HL-60 (cell line): ENCODE results near the gene ZNF512B.
"Not testable (repeated sequence)": the region's sequence is repeated elsewhere in the genome, so short reads cannot be mapped to it uniquely, and the experiment has no call there.

Experiments
- DNase-seq, 2 experiments: peaks; one replicate each; pipeline ENCODE4 v3.0.0-alpha.2; 2010 to 2020; ENCODE audit warnings: low read depth in 1 of 2, low spot score in 1 of 2
- H3K27ac ChIP-seq: fragments of 250-450 bp; sonication (Bioruptor Pico); replicated peaks from 2 replicates; pipeline ENCODE4 v1.5.1; 2020; ENCODE audit warnings: mild to moderate bottlenecking, moderate library complexity
- H3K27me3 ChIP-seq: fragments of 250-450 bp; sonication (Bioruptor Pico); 2 replicates; pipeline ENCODE4 v1.5.1; 2021; ENCODE audit warnings: mild to moderate bottlenecking, moderate library complexity; ENCODE audit not compliant: insufficient read depth, poor library complexity, severe bottlenecking
- H3K4me3 ChIP-seq: replicated peaks from 2 replicates; pipeline ENCODE4 v1.5.1; 2011; ENCODE audit warnings: mild to moderate bottlenecking, control low read depth, low read length; ENCODE audit not compliant: insufficient read depth
- GABPA ChIP-seq: IDR thresholded peaks from 2 replicates; pipeline ENCODE4 v1.6.1; 2012; ENCODE audit warnings: low read depth
- POLR2AphosphoS5 ChIP-seq: IDR thresholded peaks from 2 replicates; pipeline ENCODE4 v1.6.1; 2012; ENCODE audit warnings: low read depth
- SPI1 ChIP-seq: IDR thresholded peaks from 2 replicates; pipeline ENCODE4 v1.6.1; 2012; ENCODE audit warnings: low read depth, mild to moderate bottlenecking, borderline replicate concordance
- TF ChIP-seq, protein P1 (sequence below): IDR thresholded peaks from one replicate; pipeline ENCODE4 v1.5.1; 2011; ENCODE audit warnings: low read length, control low read depth, inconsistent platforms; ENCODE audit not compliant: insufficient read depth
- TF ChIP-seq, protein P2 (sequence below): IDR thresholded peaks from 2 replicates; pipeline ENCODE4 v1.6.1; 2012; ENCODE audit warnings: low read depth; ENCODE audit not compliant: insufficient replicate concordance

Gene ZNF512B

DNA sequence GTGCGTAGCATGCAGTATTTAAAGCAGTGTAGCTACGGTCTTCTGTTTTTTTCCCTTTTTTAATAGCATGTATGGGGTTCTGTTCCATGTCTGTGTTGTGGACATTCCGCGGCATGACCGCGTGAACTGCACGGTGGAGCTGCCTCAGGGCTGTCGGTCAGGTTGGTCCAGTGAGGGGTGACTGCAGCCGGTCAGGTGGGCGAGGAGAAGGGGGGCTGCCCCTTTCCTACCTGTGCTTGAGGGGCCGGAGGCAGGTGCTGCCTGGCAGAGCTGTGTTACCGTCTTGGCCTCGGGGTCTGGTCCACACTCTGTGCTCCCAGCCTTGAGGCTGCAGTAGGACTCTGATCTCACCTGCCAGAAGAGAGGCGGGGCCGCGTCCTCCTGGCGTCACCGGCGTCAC lies 38.0 kb downstream of the ZNF512B start:
- no peak for DNase-seq
- TF ChIP-seq POLR2AphosphoS5, result 0 out of 2 replicates have a peak, but pooled peaks have one; percentile 21
- TF ChIP-seq, protein P1, sequence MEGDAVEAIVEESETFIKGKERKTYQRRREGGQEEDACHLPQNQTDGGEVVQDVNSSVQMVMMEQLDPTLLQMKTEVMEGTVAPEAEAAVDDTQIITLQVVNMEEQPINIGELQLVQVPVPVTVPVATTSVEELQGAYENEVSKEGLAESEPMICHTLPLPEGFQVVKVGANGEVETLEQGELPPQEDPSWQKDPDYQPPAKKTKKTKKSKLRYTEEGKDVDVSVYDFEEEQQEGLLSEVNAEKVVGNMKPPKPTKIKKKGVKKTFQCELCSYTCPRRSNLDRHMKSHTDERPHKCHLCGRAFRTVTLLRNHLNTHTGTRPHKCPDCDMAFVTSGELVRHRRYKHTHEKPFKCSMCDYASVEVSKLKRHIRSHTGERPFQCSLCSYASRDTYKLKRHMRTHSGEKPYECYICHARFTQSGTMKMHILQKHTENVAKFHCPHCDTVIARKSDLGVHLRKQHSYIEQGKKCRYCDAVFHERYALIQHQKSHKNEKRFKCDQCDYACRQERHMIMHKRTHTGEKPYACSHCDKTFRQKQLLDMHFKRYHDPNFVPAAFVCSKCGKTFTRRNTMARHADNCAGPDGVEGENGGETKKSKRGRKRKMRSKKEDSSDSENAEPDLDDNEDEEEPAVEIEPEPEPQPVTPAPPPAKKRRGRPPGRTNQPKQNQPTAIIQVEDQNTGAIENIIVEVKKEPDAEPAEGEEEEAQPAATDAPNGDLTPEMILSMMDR, result no peak
- no peak overlapping the region for H3K27ac ChIP-seq
- H3K4me3 ChIP-seq, result no peak overlapping the region
- H3K27me3 ChIP-seq, result no peaks in the 10 kb centered on the region

DNA sequence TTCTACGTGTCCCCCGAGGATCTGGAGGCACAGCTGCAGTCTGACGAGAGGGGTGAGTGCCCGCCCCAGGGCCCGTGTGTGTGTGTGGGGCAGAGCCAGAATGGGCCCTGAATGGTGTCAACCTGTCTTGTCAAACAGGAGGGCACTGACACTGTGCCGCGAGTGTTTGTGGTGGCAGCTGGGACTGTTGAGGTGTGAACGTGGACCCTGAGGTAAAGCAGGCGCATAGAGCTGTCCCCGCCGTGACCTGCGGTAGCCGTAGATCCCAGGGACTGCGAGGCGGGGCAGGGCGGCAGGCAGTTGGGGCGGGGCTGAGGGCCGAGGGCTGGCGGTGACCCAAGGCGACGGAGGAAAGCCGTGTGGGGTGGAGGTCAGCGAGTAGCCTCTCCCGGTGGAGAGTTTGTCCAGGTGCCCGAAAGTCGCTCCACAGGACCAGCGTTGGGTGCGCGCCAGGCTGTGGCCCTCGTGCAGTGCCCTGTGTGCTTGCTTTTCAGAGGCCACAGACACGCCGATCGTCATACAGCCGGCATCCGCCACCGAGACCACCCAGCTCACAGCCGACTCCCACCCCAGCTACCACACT lies 38.7 kb downstream of the ZNF512B start:
- Histone ChIP-seq H3K27me3 (no peaks in the 10 kb centered on the region), H3K4me3 (no peak overlapping the region), H3K27ac (no peak overlapping the region)
- TF ChIP-seq, protein P1, result no peak
- TF ChIP-seq POLR2AphosphoS5 (no peak), SPI1 (no peak), GABPA (no peak)
- TF ChIP-seq, protein P2, sequence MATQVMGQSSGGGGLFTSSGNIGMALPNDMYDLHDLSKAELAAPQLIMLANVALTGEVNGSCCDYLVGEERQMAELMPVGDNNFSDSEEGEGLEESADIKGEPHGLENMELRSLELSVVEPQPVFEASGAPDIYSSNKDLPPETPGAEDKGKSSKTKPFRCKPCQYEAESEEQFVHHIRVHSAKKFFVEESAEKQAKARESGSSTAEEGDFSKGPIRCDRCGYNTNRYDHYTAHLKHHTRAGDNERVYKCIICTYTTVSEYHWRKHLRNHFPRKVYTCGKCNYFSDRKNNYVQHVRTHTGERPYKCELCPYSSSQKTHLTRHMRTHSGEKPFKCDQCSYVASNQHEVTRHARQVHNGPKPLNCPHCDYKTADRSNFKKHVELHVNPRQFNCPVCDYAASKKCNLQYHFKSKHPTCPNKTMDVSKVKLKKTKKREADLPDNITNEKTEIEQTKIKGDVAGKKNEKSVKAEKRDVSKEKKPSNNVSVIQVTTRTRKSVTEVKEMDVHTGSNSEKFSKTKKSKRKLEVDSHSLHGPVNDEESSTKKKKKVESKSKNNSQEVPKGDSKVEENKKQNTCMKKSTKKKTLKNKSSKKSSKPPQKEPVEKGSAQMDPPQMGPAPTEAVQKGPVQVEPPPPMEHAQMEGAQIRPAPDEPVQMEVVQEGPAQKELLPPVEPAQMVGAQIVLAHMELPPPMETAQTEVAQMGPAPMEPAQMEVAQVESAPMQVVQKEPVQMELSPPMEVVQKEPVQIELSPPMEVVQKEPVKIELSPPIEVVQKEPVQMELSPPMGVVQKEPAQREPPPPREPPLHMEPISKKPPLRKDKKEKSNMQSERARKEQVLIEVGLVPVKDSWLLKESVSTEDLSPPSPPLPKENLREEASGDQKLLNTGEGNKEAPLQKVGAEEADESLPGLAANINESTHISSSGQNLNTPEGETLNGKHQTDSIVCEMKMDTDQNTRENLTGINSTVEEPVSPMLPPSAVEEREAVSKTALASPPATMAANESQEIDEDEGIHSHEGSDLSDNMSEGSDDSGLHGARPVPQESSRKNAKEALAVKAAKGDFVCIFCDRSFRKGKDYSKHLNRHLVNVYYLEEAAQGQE, result no peak
- no peak for DNase-seq

DNA sequence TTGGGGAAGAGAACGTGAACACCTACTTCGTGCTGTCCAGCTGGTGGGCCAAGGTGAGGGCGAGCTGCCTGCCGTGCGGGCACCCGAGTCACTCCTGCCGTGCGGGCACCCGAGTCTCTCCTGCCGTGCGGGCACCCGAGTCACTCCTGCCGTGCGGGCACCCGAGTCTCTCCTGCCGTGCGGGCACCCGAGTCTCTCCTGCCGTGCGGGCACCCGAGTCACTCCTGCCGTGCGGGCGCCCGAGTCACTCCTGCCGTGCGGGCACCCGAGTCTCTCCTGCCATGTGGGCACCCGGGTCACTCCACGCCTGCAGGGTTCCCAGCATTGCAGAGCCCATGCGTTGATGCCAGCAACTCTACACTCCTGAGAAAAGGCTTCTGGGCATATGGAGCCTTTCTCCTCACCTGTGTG lies 40.3 kb downstream of the ZNF512B start:
- DNase-seq, H3K27me3 ChIP-seq, H3K27ac ChIP-seq, H3K4me3 ChIP-seq: not testable (repeated sequence)

DNA sequence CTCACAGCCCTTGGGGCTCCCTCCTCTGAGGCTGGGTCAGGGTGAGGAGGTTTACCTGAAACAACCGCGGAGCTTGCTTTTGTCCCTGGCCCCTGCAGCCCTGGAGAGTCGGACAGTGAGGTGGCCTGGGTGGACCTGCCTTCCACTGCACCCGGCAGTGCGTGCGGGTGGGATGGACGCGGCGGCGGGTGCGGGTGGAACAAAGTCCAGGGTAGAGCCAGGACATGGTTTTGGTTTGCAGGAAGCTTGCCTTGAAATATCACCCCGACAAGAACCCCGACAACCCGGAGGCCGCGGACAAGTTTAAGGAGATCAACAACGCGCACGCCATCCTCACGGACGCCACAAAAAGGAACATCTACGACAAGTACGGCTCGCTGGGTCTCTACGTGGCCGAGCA lies 40.7 kb downstream of the ZNF512B start:
- H3K4me3 ChIP-seq, result no peak overlapping the region
- no peak for DNase-seq
- TF ChIP-seq SPI1 (no peak), GABPA (no peak), POLR2AphosphoS5 (no peak)
- TF ChIP-seq, protein P2, result no peak
- TF ChIP-seq, protein P1, result no peak
- H3K27ac ChIP-seq, result no peak overlapping the region
- no peaks in the 10 kb centered on the region for H3K27me3 ChIP-seq
